ENCODE results near the gene SPTBN2. TPM values are rescaled to one million over a fixed set of nuclear protein-coding genes. Genes with fewer than 3 reads are reported as not detected.
A peak's percentile ranks its signal among the peaks of the same experiment; 100 is the strongest.
"Not testable (repeated sequence)": the region's sequence is repeated elsewhere in the genome, so short reads cannot be mapped to it uniquely, and the experiment has no call there.

Gene SPTBN2
- total RNA-seq, 1 donor from 2014 or later: 20.9 TPM

DNA sequence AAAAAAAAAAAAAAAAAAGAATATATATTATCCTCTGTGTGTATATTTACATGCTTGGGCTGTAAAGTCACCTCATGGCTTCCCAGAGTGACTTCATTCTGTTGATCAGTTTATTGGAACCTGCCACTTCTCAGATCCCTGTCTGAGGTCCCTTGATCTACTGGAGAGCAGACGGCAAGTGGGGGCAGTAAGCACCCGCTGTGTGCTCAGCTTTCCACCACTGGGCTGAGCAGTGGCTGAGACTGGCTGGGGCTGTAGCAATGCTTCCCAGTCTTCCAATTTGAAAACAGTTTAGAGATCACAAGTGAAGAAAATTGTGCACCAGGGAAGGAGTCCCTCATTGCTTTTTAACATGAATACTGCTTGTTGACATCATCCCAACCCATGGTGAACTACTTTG lies 44.4 kb downstream of the SPTBN2 start:
- DNase-seq: no peak

DNA sequence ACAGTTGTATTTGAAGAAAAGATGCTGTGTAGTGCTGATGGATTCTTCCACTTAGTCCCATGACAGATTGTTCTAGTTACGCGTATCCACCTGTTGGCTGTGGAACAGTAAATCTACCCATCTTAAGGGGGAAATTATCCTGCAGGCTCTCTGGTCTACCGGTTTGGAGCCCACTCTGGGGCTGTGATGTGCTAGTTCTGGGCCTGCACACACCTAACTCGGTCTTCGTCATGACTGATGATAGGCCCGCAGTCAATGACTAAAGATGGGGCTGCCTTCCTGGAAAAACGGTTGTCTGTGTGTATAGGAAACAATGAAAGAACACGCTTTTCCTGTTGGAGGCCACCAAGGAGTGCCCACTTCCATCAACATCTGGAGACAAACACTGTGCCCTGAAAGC lies 45.1 kb downstream of the SPTBN2 start:
- DNase-seq: no peak

DNA sequence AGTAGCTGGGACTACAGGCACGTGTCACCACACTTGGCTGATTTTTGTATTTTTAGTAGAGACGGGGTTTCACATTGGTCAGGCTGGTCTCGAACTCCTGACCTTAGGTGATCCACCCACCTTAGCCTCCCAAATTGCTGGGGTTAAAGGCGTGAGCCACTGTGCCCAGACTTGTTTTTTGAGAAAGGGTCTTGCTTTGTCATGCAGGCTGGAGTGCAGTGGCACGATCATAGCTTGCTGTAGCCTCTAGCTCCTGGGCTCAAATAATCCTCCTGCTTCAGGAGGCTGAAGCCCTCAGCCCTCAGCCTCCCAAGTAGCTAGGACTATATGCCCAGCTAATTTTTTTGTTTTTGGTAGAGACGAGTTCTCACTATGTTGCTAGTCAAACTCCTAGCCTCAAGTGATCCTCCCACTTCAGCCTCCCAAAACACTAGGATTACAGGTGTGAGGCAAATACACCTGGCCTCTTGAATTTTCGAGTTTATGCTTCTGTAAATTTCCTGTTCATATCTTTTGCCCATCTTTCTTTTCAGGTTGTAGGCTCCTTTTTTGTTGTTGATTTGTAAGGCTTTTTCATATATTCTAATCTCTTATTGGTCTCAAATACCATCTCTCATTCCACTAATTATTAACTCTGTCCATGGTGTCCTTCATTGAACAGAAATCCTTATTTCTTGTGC lies 47.9 kb downstream of the SPTBN2 start:
- DNase-seq: no peak

DNA sequence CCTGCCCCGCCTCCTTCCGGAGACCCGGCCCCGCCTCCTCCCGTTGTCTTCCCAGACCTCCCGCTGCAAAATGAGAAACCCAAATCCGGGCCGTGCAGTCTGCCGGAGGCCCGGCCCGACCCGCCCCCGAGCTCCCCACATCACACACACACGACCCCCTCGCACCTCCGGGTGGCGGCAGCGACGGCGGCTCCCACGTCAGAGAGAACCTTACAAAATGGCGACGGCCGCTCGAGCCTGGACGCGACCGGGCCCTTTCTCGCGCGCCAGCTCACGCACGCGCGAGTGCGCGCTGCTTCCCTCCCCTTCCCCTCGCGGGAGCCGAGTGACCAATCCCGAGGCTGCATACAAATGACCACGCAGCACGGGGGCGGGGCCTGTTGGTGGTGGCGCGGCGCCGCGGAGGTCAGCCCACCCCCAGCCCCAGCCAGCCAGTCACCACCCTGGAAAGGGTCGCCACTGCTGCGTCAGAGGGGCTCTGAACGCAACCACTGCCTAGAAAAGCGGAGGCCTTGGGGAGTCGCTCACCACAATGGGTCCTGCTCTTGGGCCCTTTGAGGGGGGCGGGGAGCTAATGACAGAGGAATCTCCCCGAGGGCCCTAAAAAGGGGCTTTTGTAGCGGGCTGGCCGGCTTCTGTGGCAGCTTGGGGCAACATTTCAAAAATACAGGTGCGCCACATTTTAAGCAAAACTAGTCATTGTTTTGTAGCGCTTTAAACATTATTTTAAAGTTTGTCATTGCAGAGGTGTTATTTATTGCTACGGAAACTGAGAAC lies 51.2 kb downstream of the SPTBN2 start, which contains the start of gene RBM4B:
TSS of gene RBM4B (minus strand) at position 289 of the 777 bp plus-strand sequence. CDS start 808 bp downstream, outside the sequence.
- peak; percentile 98 for DNase-seq

DNA sequence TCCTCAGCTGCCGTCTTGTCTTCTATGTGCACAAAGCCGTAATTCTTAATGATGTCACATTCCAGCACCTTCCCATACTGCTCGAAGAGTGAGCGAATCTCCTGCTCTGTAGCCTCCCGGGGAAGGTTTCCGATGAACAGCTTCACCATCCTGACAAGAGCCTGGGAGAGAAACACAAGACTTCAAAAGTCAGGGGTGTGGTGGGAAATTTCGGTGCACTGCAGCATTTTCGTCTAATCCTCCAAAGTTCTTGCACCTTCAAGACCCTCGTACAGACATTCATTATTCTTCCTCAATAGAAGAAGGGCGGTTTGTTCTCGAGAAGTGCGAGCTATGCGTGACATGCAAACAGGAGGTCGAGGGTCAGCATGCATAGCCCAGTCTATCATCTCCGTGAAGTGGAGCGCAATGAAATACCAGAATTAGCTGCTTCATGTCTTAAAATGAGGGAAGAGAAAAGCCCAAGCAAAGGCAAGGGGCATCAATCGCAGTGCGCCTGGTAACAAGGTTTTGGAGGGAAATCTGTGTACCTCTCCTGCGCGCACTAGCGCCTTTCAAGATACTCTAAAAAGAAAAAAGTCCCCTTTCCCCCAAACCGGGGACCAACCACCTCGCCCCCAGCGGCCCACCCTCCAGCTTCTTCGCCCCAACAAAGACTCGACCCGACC lies 52.0 kb downstream of the SPTBN2 start:
- no peak for DNase-seq

DNA sequence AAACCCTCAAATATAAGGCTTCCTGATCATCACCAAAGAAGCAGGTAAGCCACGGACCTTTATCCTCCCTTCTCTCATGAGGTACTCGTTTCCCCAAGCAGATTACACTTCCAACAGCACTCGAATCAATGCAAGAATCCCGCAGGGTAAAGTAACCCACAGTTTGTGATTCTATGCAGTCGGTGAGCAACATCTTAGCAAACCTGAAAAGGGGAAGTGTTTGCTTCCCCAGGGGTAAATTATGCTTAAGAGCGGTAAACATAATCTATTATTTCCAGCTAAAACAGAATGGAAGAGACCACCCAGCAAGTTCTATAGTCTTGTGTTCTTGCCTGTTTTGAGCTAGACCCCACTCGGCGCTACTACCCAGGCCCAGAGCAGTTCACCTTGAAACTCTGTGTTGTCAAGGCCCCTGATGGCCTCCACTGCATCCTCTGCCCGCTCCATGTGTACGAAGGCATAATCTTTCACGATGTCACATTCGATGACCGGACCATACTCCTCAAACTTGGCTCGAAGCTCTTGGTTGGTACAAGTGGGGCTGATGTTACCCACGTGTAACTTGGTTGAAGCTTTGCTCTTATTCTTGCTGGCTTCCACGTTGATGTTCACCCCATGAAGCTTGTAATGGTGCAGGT lies 52.6 kb downstream of the SPTBN2 start:
- no peak for DNase-seq

DNA sequence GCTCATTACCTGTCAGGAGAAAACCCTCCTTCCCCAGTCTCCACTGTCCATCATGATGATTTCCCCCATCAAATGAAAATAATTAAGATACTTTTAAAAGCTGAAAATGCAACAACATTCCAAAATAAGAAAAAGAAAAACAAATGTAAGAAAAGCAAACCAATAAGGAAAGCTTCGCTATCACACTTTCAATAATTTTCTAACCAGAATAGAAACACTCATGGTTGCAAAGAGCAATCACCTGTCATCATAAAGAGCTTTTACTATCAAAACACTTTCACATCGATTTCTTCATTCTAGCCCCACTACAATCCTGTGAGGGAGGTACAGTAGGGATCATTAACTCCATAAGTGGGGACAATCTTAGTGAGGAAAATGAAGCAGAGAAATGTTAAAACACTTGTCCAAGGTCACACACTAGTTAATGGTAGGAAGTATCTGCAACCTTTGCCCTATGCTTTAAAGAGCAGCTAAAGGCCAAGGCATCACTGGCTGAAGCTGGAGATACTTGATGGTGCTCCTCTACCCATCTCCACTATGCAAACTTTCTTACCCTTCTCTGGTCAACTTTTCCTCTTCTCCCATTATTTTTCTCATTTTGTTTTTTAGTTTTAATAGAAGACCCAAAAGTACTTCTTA lies 53.9 kb downstream of the SPTBN2 start:
- DNase-seq: no peak

DNA sequence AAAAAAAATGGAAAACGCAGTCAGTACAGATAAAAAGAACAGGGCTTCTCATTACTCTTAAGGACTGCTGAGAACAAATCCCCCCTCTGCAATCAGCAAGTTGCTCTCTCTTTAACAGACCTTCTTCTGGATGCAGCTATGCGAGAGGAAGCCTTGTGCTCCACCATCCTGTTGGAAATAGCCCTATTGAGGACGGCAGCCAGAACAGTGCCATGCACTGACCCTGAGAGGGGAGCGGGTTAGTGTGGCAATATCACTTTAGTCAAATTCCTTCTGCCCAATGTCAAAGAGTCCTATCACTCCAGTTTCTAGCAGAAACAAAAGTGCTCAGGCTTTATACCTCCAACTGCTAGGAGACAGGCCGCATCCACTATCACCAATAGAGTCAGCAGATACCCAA lies 58.2 kb downstream of the SPTBN2 start:
- no peak for DNase-seq

DNA sequence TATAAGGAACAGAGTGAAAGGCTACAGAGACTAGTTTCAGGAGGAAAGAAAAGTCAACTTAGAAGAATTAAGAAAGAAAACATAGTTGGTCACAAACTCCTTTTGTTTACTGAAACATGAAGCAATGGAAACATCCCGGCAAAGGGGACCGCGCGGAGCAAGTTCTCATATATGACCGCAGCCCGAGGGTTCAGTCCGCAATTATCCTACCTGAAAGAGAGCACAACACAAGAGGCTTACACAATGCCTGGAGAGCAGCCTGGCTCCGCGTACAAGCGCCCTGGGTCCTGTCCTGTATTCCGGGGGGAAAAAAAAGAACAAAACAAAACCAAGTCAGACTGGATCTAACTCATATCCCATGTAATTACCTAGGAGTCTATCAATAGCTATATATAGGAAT lies 63.6 kb downstream of the SPTBN2 start:
- no peak for DNase-seq

DNA sequence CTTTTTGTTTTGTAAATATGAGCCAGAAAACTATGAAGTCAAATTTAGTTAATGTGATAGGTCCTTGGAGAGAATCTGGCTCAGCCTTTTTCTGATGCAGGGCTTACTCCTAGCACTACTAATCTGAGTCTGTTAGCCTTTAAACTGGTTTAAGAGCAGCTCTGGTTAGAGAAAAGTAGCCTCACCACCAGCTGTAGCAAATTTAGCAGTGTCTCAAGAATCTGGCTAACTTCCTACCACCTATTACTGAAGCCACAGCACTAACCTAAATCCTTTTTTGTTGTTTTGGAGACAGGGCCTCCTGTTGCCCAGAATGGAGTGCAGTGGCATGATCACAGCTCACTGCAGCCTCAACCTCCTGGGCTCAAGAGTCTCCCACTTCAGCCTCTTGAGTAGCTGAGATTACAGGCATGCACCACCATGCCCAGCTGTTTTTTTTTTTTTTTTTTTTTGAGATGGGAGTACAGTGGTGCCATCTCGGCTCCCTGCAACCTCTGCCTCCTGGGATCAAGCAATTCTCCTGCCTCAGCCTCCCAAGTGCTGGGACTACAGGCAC lies 65.2 kb downstream of the SPTBN2 start:
- DNase-seq: no peak

DNA sequence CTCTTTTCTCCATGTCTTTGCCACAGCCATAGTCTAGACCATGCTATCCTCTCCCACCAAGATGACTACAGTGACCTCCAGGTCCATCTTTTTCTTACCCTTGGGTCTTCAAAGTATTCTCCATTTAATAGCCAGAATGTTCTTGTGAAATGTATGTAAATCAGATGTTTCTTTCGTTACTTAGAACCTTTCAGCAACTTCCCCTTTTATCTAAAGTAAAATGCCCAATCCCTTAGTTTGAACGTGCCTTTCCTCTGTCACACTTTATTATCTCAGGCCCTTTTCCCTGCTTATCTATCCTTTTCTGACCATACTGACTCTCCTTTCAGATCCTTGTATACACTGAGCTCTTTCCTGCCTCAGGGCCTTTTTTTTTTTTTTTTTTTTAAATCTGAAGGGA lies 69.3 kb downstream of the SPTBN2 start:
- no peak for DNase-seq

DNA sequence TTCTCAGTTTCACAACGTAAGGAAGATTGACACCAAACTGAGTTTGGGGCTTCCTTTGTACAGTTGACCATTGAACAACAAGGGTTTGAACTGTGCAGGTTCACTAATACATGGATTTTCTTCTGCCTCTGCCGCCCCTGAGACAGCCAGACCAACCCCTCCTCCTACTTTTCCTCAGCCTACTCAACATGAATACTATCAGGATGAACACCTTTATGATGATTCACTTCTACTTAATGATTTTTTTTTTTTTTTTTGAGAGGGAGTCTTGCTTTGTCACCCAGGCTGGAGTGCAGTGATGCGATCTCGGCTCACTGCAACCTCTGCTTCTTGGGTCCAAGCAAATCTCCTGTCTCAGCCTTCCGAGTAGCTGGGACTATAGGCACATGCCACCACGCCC lies 75.9 kb downstream of the SPTBN2 start:
- no peak for DNase-seq

DNA sequence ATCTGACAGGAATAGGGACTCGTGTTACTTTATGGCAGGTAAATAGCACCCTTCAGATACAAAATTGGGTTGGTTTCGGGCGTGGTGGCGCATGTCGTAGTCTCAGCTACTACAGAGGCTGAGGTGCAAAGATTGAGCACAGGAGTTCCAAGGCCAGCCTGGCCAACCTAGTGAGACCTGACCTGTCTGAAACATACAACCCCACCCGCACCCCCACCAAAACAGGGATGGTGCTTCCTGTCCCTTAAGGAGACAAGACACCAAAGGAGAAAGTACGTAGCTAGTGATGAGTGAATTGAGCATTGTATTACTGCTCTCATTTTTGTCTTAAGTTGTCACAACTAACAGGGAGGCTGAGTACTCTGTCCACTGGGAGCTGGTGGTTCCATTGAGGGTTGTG lies 76.4 kb downstream of the SPTBN2 start:
- DNase-seq: no peak

DNA sequence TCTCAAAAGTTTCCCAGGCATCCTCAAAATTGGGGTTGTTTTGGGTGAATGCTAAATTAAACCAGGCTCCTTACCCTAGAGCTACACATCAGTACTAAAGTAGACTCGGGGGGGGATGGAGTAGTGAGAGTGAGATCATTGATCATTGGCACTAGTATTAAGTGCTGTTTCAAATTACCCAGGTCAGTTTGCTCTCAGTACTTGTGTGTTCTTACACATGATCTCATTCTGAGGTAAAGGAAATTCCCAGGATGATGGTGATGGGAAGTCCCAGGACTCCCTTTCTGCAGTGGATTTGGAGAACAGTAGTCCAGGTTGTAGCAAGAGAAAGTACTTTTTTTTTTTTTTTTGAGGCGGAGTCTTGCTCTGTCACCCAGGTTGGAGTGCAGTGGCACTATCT lies 78.0 kb downstream of the SPTBN2 start:
- no peak for DNase-seq

DNA sequence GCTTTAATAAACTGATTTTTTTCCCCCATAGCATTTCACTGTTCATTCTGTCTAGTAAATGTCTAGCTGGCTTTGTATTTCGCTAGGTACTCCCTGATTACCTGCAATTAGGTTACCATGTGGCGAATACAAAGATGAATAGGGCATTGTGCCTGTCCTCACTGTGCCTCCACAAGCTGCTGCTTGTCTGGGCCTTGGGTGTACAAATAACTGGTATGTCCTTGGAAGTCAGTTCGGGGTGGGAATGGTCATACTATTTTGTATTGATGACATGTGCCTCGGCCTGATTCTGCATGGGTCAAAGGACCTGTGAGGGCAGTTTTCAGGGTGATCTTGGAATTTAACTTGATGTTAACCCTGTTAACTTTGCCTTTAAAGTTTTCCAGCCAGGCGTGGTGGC lies 79.1 kb downstream of the SPTBN2 start:
- DNase-seq: no peak

DNA sequence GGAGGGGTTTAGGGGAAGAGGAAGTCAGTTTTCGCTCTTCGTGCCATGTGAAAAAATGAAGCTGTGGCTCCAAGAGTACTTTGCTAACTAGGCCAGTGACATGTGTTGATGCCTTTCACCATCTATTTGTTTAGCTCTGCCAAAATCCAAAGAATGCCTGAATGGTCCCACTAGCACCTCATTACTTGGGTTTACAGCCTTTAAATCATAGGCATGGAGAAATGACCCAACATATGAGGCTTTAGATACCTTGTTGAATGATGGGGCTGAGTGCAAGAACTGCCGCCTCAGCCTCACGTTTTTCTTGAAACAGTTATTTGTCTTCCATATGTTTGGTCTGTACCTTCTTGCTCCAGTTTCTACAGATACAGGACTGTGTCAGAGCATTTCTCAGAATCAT lies 82.2 kb downstream of the SPTBN2 start:
- no peak for DNase-seq

DNA sequence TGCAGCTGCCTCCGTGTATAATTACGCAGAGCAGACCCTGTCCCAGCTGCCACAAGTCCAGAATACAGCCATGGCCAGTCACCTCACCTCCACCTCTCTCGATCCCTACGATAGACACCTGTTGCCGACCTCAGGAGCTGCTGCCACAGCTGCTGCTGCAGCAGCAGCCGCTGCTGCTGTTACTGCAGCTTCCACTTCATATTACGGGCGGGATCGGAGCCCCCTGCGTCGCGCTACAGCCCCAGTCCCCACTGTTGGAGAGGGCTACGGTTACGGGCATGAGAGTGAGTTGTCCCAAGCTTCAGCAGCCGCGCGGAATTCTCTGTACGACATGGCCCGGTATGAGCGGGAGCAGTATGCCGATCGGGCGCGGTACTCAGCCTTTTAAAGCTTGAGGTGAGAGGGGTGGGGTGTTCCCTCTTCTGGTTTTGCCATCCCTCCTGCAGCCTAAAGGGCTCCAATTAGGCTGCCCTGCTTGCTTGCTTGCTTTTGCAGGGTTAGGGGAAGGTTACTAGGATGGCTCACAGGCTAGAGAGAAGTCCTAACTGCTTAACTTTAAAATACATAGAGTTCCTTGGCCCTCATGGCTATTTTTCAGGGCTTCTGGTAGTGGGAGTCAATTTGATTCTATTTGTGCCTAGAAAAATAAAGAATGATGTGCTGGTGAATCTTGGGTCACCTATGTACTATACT lies 85.1 kb downstream of the SPTBN2 start:
- no peak for DNase-seq

DNA sequence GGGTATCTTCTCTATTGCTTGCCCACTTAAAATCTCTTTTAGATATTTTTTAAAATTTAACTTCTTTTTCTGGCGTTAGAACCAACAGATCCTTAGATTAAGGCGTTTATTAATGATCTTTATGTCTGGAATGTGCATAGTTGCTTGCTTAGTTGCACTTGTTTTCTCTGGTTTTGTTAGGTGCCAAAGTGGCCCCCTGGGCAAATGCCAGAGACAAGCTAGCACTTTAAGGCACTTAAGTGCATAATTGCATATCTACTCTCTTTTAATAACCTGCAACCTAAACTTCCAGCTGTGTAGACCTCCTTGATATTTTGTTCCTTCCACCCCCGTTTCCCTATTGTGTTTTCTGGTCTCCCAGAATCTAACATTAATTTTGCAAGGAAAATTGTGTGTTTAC lies 87.2 kb downstream of the SPTBN2 start:
- DNase-seq: no peak

DNA sequence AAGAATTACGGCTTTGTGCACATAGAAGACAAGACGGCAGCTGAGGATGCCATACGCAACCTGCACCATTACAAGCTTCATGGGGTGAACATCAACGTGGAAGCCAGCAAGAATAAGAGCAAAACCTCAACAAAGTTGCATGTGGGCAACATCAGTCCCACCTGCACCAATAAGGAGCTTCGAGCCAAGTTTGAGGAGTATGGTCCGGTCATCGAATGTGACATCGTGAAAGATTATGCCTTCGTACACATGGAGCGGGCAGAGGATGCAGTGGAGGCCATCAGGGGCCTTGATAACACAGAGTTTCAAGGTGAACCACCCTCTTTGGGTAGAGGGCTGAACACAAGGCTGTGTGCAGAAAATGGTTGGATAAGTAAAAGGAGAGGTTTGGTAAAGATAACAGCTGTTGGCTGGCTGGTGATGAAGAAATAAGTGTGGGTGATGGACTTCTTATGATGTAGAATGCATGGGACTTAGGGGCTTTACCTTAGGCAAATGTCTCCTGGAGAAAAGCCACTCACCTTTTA lies 89.1 kb downstream of the SPTBN2 start:
- not testable (repeated sequence) for DNase-seq

DNA sequence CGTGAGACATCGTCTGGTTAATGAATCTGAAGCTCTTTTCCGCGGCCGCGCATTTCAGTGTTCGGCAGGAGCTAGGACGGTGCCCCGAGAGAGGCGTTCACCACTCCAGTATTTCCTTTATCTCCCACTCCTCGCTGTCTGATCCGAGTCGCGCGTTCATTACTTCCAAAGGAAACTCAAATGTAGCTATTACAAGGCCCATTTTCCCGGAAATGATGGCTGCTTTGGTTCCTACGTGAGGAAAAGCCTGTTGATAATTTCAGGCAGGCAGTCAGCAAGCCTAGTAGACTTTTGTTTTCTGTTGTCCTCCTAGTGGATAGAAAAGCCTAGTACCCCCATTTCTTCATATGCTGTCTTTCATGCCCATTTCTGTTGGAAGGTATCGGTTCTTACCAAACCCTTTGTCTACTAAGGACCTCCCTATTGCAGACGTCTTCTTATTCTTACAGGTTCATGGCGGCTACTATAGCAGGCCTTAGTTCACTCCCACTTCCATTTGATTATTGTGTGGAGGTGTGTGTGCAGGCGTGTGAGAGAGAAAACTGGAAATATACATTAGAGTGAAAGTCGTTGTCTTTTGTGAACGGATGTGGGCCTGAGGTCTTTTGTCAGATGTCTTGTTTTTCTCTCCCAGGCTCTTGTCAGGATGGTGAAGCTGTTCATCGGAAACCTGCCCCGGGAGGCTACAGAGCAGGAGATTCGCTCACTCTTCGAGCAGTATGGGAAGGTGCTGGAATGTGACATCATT lies 89.8 kb downstream of the SPTBN2 start:
- DNase-seq: peak; percentile 72

All from tongue (tissue), 2 donors.